DND-41 (cell line): ENCODE data around the gene TMEM164.

Experiments used
- CTCF ChIP-seq: IDR thresholded peaks from 2 replicates; pipeline ENCODE4 v1.5.1; 2012; ENCODE audit warnings: borderline replicate concordance, low read length, moderate library complexity, mild to moderate bottlenecking; ENCODE audit not compliant: poor library complexity, severe bottlenecking; ENCODE audit errors: extremely low read depth
- EZH2 ChIP-seq: IDR thresholded peaks from 3 replicates; pipeline ENCODE4 v1.6.1; 2012; ENCODE audit warnings: borderline replicate concordance, low read depth, mild to moderate bottlenecking, moderate library complexity, low read length, inconsistent platforms; ENCODE audit not compliant: severe bottlenecking

GRCh38 chrX:110139172-110139571, 136.3 kb downstream of the TMEM164 start:
- TF ChIP-seq CTCF (no peak), EZH2 (no peak)
